Stimulated activated naive CD8-positive, alpha-beta T cell treated with anti-CD3 and anti-CD28 coated beads, Interleukin-15, amount 100 ng/mL, for 72 hours (primary cell): ENCODE measurements around the gene PHRF1.
A peak's percentile ranks its signal among the peaks of the same experiment; 100 is the strongest.
"Not testable (repeated sequence)": the region's sequence is repeated elsewhere in the genome, so short reads cannot be mapped to it uniquely, and the experiment has no call there.

Source experiments
- ATAC-seq: fragments of 150-1000 bp; cut with Tn5 transposase; 2 replicates; pipeline ENCODE4 v1.10.0; 2021; ENCODE audit warnings: mild to moderate bottlenecking, moderate library complexity
- DNase-seq, 2 donors: peaks; one replicate each; pipeline ENCODE4 v3.0.0; 2021 to 2022
- H3K27ac Mint-ChIP-seq, 2 donors: one replicate each; pipeline ENCODE4 v1.8.0; 2022; ENCODE audit warnings: mild to moderate bottlenecking in 2 of 2, mixed read lengths in 2 of 2, moderate library complexity in 2 of 2
- H3K27me3 Mint-ChIP-seq: one replicate; pipeline ENCODE4 v1.8.0; 2022; ENCODE audit warnings: mixed read lengths
- H3K4me1 Mint-ChIP-seq: one replicate; pipeline ENCODE4 v1.8.0; 2022; ENCODE audit warnings: mild to moderate bottlenecking, mixed read lengths
- H3K4me3 Mint-ChIP-seq, 2 donors: one replicate each; pipeline ENCODE4 v1.8.0; 2022; ENCODE audit warnings: mild to moderate bottlenecking in 2 of 2, mixed read lengths in 2 of 2, moderate library complexity in 1 of 2
- H3K9me3 Mint-ChIP-seq, 2 donors: one replicate each; pipeline ENCODE4 v1.8.0; 2022; ENCODE audit warnings: mixed read lengths in 2 of 2

Gene PHRF1

DNA sequence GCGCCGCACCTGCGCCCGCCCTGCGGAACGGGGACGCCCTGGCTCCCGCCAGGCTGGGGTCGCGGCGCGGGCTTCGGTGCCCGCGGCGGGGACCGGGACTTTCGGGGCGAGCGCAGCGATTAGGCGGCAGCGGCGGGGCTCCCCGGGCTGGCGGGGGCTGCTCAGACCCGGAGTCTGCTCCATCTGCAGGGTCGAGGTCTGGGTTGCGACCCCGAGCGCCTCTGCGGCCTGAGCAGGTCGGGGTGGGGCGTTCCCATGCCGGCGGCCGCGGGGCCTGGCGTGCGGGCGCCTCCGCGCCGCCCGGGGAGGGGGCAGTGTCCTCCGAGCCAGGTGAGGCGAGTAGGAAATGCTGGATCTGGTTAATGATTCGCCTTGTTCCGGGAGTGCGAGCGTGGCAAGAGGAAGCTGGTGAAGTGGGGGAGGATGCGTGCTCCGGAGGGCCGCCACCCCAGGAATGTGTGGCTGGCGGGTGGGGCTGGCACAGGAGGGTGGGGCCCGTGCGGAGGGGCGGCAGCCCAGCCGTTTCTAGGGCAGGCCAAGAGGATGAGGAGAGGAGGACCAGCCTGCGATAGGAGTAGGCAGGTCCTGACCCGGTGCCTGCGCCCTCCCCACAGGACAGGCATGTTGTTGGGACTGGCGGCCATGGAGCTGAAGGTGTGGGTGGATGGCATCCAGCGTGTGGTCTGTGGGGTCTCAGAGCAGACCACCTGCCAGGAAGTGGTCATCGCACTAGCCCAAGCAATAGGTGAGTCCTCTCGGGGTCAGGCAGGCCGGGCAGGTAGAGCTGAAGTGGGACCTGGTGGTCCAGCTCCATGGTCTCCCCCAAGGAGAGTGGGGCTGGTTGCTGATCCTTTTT, 14.9 kb upstream of the PHRF1 start:
- Mint-ChIP-seq H3K4me3 (peak overlapping the region; percentile 91 to 95), H3K27me3 (peaks cover 20% of the 10 kb centered on the region), H3K9me3 (no peaks in the 10 kb centered on the region), H3K4me1 (peaks cover 45% of the 10 kb centered on the region), H3K27ac (peak overlapping the region in 1 of 2 donors; percentile 93)
- DNase-seq (no peak), ATAC-seq (peak; percentile 42)

DNA sequence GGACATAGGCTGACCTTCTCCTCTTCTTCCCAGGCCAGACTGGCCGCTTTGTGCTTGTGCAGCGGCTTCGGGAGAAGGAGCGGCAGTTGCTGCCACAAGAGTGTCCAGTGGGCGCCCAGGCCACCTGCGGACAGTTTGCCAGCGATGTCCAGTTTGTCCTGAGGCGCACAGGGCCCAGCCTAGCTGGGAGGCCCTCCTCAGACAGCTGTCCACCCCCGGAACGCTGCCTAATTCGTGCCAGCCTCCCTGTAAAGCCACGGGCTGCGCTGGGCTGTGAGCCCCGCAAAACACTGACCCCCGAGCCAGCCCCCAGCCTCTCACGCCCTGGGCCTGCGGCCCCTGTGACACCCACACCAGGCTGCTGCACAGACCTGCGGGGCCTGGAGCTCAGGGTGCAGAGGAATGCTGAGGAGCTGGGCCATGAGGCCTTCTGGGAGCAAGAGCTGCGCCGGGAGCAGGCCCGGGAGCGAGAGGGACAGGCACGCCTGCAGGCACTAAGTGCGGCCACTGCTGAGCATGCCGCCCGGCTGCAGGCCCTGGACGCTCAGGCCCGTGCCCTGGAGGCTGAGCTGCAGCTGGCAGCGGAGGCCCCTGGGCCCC, 14.1 kb upstream of the PHRF1 start:
- DNase-seq: no peak
- H3K27ac Mint-ChIP-seq: no peak overlapping the region
- ATAC-seq: no peak
- H3K4me1 Mint-ChIP-seq: peaks cover 48% of the 10 kb centered on the region
- peaks cover 13% of the 10 kb centered on the region for H3K27me3 Mint-ChIP-seq
- H3K9me3 Mint-ChIP-seq: no peaks in the 10 kb centered on the region
- peak overlapping the region; percentile 91 to 95 for H3K4me3 Mint-ChIP-seq

GRCh38 chr11:563066-563811, 13.0 kb upstream of the PHRF1 start:
- Mint-ChIP-seq H3K27me3 (peaks cover 2% of the 10 kb centered on the region), H3K4me1 (peaks cover 56% of the 10 kb centered on the region), H3K9me3 (no peaks in the 10 kb centered on the region), H3K4me3 (peak overlapping the region in 1 of 2 donors; percentile 33), H3K27ac (no peak overlapping the region)
- DNase-seq: no peak
- ATAC-seq: no peak

- ATAC-seq (no peak), DNase-seq (no peak)
- Mint-ChIP-seq H3K9me3 (no peaks in the 10 kb centered on the region), H3K27me3 (no peaks in the 10 kb centered on the region), H3K4me3 (no peak overlapping the region), H3K4me1 (peaks cover 54% of the 10 kb centered on the region), H3K27ac (no peak overlapping the region)
Observed at GRCh38 chr11:563812-564578, 12.3 kb upstream of the PHRF1 start.

DNA sequence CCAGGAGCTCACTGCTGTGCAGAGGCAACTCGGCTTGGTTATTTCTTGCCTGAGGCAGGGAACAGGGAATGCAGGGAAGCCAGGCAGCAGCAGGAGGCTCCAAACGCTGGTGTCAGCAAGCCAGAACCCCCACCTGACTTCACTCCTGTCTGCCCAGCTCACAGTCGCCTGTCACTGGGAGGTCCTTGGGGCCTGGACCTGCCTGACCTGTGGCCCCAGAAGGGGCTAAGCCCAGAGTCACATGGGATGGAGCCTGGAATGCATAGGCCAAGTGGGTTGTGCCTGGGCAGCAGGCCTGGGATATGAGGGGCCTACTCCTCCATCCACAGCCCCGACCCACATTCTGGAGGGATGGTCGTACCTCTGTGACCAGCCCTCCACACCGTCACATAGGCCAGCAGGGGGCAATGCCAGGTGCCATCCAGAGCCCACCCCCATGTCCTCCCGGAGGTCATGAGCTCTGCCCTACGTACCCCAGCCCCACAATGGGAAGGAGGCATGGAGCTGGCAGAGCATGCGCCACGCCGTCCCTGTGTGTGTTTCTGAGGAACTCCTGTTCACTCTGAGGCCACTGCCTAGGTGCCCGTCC, 10.3 kb upstream of the PHRF1 start:
- peaks cover 56% of the 10 kb centered on the region for H3K4me1 Mint-ChIP-seq
- ATAC-seq (no peak), DNase-seq (no peak)
- H3K9me3 Mint-ChIP-seq: no peaks in the 10 kb centered on the region
- H3K27me3 Mint-ChIP-seq: no peaks in the 10 kb centered on the region
- no peak overlapping the region for H3K27ac Mint-ChIP-seq
- no peak overlapping the region for H3K4me3 Mint-ChIP-seq

GRCh38 chr11:567011-567628, 9.2 kb upstream of the PHRF1 start:
- ATAC-seq: no peak
- H3K9me3 Mint-ChIP-seq: no peaks in the 10 kb centered on the region
- peak overlapping the region; percentile 73 to 82 for H3K4me3 Mint-ChIP-seq
- peaks cover 49% of the 10 kb centered on the region for H3K4me1 Mint-ChIP-seq
- H3K27me3 Mint-ChIP-seq: no peaks in the 10 kb centered on the region
- DNase-seq: no peak
- no peak overlapping the region for H3K27ac Mint-ChIP-seq

GRCh38 chr11:567629-568292, 8.5 kb upstream of the PHRF1 start:
- ATAC-seq (peak; percentile 13), DNase-seq (no peak)
- no peaks in the 10 kb centered on the region for H3K27me3 Mint-ChIP-seq
- H3K4me3 Mint-ChIP-seq: peak overlapping the region; percentile 73 to 82
- H3K27ac Mint-ChIP-seq: peak overlapping the region in 1 of 2 donors; percentile 71
- peaks cover 49% of the 10 kb centered on the region for H3K4me1 Mint-ChIP-seq
- H3K9me3 Mint-ChIP-seq: no peaks in the 10 kb centered on the region

GRCh38 chr11:568306-569157, 7.7 kb upstream of the PHRF1 start:
- no peaks in the 10 kb centered on the region for H3K27me3 Mint-ChIP-seq
- peak; percentile 93 for ATAC-seq
- peak; percentile 93 to 98 for DNase-seq
- peaks cover 46% of the 10 kb centered on the region for H3K4me1 Mint-ChIP-seq
- H3K9me3 Mint-ChIP-seq: no peaks in the 10 kb centered on the region
- peak overlapping the region; percentile 82 to 96 for H3K4me3 Mint-ChIP-seq
- H3K27ac Mint-ChIP-seq: no peak overlapping the region

GRCh38 chr11:569158-569885, 6.9 kb upstream of the PHRF1 start:
- no peak for ATAC-seq
- no peaks in the 10 kb centered on the region for H3K9me3 Mint-ChIP-seq
- H3K4me3 Mint-ChIP-seq: peak overlapping the region; percentile 82 to 96
- no peak for DNase-seq
- peaks cover 42% of the 10 kb centered on the region for H3K4me1 Mint-ChIP-seq
- peaks cover 5% of the 10 kb centered on the region for H3K27me3 Mint-ChIP-seq
- peak overlapping the region in 1 of 2 donors; percentile 25 for H3K27ac Mint-ChIP-seq

DNA sequence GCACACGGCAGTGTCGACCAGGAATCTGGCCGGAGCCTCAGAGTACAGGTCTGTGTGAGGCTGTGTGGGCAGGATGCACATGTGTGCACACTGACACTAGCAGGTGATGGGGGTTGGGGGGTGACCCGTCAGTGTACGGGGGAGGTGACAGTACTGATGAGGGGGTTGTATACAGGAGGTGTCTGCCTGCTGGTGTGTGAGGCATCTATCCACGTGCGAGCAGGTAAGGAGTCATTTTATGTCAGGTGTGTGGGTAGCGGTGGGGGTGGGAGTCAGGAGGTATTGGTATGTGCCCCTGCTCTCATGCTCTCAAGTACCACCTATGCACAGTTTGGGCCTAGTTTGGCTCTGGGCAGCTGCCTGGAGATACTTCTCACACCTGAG, 4.5 kb upstream of the PHRF1 start:
- no peak for ATAC-seq
- no peak for DNase-seq
- Mint-ChIP-seq H3K9me3 (no peaks in the 10 kb centered on the region), H3K27me3 (peaks cover 16% of the 10 kb centered on the region), H3K27ac (no peak overlapping the region), H3K4me1 (peaks cover 45% of the 10 kb centered on the region), H3K4me3 (no peak overlapping the region)

DNA sequence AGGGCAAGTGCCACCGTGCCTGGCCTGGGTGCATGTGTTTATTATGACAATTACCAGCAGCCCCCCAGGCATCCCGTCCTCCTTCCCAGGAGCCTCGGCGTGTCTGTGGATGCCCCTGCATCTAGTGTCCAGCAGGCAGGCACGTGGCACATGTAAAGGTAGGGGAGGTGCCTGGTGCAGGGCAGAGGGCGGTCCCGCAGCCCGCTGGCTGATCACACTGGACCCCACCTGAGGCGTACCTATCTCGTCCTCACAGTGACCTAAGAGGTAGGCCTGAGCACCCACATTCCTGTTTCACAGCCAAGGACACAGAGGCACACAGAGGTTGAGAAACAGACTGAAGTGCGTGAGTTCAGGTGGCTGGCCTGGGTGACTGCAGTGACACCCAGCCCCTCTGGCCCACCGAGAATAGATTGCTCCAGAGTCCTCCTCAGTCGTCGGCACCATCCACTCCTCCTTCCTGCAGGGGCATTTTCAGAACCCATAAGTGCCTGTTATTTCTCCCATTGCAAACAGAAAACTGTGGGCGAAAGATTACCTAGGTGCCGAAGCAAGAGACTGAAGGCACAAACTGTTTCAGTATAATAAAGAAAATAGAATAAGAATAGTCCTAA, 3.0 kb upstream of the PHRF1 start:
- Mint-ChIP-seq H3K27ac (no peak overlapping the region), H3K9me3 (no peaks in the 10 kb centered on the region), H3K4me3 (no peak overlapping the region), H3K27me3 (peaks cover 16% of the 10 kb centered on the region), H3K4me1 (peaks cover 45% of the 10 kb centered on the region)
- no peak for ATAC-seq
- no peak for DNase-seq

DNA sequence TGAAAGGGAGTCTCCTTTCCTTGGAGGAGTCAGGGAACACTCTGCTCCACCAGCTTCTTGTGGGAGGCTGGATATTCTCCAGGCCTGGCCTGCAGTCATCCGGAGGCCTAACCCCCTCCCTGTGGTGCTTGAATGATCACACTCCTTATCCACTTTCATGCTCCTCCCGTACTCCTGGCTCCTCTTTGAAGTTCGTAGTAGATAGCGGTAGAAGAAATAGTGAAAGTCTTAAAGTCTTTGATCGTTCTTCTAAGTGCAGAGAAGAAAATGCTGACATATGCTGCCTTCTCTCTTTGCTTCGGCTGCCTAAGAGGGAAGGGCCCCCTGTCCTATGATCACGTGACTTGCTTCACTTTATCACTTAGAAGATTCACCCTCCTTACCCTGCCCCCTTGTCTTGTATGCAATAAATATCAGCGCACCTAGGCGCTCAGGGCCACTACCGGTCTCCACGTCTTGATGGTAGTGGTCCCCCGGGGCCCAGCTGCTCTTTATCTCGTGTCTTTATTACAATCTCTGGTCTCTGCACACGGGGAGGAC, 2.2 kb upstream of the PHRF1 start:
- ATAC-seq, H3K9me3 Mint-ChIP-seq: not testable (repeated sequence)
- H3K27ac Mint-ChIP-seq: peak overlapping the region in 1 of 2 donors; percentile 38

More for the DNA sequence above, 2.2 kb upstream of the PHRF1 start:
- peaks cover 52% of the 10 kb centered on the region for H3K4me1 Mint-ChIP-seq
- not testable (repeated sequence) for DNase-seq
- peaks cover 16% of the 10 kb centered on the region for H3K27me3 Mint-ChIP-seq
- peak overlapping the region in 1 of 2 donors; percentile 89 for H3K4me3 Mint-ChIP-seq
